GM19324 (cell line): ENCODE data around the gene OPCML.

ENCODE experiments used
- ATAC-seq: cut with Tn5 transposase; IDR thresholded peaks from one replicate; pipeline ENCODE4 v1.9.1; 2021; ENCODE audit warnings: mild to moderate bottlenecking, moderate library complexity; ENCODE audit not compliant: unreplicated experiment, low FRiP score

OPCML gene

GRCh38 chr11:133049244-133050019 is 482.9 kb downstream of the OPCML start:
- ATAC-seq = no peak

GRCh38 chr11:133048270-133048669 is 484.0 kb downstream of the OPCML start:
- ATAC-seq = no peak

GRCh38 chr11:133047771-133048115 is 484.6 kb downstream of the OPCML start:
- ATAC-seq = no peak

GRCh38 chr11:133047036-133047770 is 485.1 kb downstream of the OPCML start:
- ATAC-seq = no peak

GRCh38 chr11:133046252-133046651 is 486.0 kb downstream of the OPCML start:
- ATAC-seq = no peak

- no peak for ATAC-seq
Measured at GRCh38 chr11:133041928-133042882, 490.1 kb downstream of the OPCML start.

GRCh38 chr11:133041181-133041580 is 491.1 kb downstream of the OPCML start:
- ATAC-seq = no peak

GRCh38 chr11:133040289-133040900 is 491.9 kb downstream of the OPCML start:
- no peak for ATAC-seq

- ATAC-seq = no peak
Measured at GRCh38 chr11:133038850-133039249, 493.5 kb downstream of the OPCML start.

- no peak for ATAC-seq
Measured at GRCh38 chr11:133034929-133035328, 497.4 kb downstream of the OPCML start.

GRCh38 chr11:133029107-133029506 is 503.2 kb downstream of the OPCML start:
- no peak for ATAC-seq

GRCh38 chr11:133026952-133027351 is 505.3 kb downstream of the OPCML start:
- no peak for ATAC-seq

- ATAC-seq = no peak
Measured at GRCh38 chr11:133024301-133024700, 508.0 kb downstream of the OPCML start.

- ATAC-seq = no peak
Measured at GRCh38 chr11:133023232-133023631, 509.1 kb downstream of the OPCML start.

- ATAC-seq = no peak
Measured at GRCh38 chr11:133021553-133021952, 510.7 kb downstream of the OPCML start.

- no peak for ATAC-seq
Measured at GRCh38 chr11:133020372-133020714, 512.0 kb downstream of the OPCML start.

GRCh38 chr11:133019545-133020371 is 512.5 kb downstream of the OPCML start:
- no peak for ATAC-seq

GRCh38 chr11:133015457-133015856 is 516.8 kb downstream of the OPCML start:
- ATAC-seq = no peak

- no peak for ATAC-seq
Measured at GRCh38 chr11:133014337-133014736, 518.0 kb downstream of the OPCML start.

GRCh38 chr11:133012803-133013202 is 519.5 kb downstream of the OPCML start:
- no peak for ATAC-seq
